Loucy (cell line): ENCODE results near the gene NRXN3.

Source experiments
- H2AFZ ChIP-seq: fragments of 200-600 bp; sonication (generic); 2 replicates; pipeline ENCODE4 v1.6.0; 2016; ENCODE audit warnings: antibody characterized with exemption, mild to moderate bottlenecking, low read length, moderate library complexity
- H3F3A ChIP-seq: fragments of 200-600 bp; 2 replicates; pipeline ENCODE4 v1.6.0; 2016; ENCODE audit warnings: antibody characterized with exemption, low read depth, mild to moderate bottlenecking
- H3K27me3 ChIP-seq: fragments of 200-600 bp; sonication (generic); 2 replicates; pipeline ENCODE4 v1.6.1; 2014; ENCODE audit warnings: low read length, mild to moderate bottlenecking; ENCODE audit not compliant: insufficient read depth, poor library complexity, severe bottlenecking
- H3K36me3 ChIP-seq: fragments of 200-600 bp; sonication (generic); 2 replicates; pipeline ENCODE4 v1.6.1; 2016; ENCODE audit warnings: low read length; ENCODE audit not compliant: insufficient read depth
- H3K4me1 ChIP-seq: fragments of 200-600 bp; sonication (generic); 2 replicates; pipeline ENCODE4 v1.5.1; 2014; ENCODE audit warnings: low read length, mild to moderate bottlenecking; ENCODE audit not compliant: insufficient read depth, poor library complexity, severe bottlenecking
- H3K4me2 ChIP-seq: fragments of 200-600 bp; sonication (generic); 2 replicates; pipeline ENCODE4 v1.6.0; 2014; ENCODE audit warnings: antibody characterized with exemption, low read length, low read depth, mild to moderate bottlenecking; ENCODE audit not compliant: poor library complexity, severe bottlenecking
- H3K4me3 ChIP-seq: fragments of 200-600 bp; sonication (generic); 2 replicates; pipeline ENCODE4 v1.5.1; 2014; ENCODE audit warnings: low read length, mild to moderate bottlenecking, mixed read lengths; ENCODE audit not compliant: poor library complexity, severe bottlenecking
- H3K79me2 ChIP-seq: fragments of 200-600 bp; sonication (generic); 2 replicates; pipeline ENCODE4 v1.6.1; 2014; ENCODE audit warnings: low read length; ENCODE audit not compliant: insufficient read depth
- H3K9ac ChIP-seq: fragments of 200-600 bp; sonication (generic); 2 replicates; pipeline ENCODE4 v1.6.0; 2014; ENCODE audit warnings: mild to moderate bottlenecking, low read depth, low read length, moderate library complexity; ENCODE audit not compliant: poor library complexity, severe bottlenecking
- H3K9me2 ChIP-seq: fragments of 200-600 bp; sonication (generic); replicated peaks from 2 replicates; pipeline ENCODE4 v1.6.1; 2016; ENCODE audit warnings: low read depth, low read length, mixed read lengths
- H3K9me3 ChIP-seq: fragments of 200-600 bp; sonication (generic); 2 replicates; pipeline ENCODE4 v1.6.1; 2014; ENCODE audit warnings: mild to moderate bottlenecking, antibody characterized with exemption, low read length, low read depth; ENCODE audit not compliant: insufficient read depth
- H4K20me1 ChIP-seq: fragments of 200-600 bp; sonication (generic); 2 replicates; pipeline ENCODE4 v1.6.0; 2014; ENCODE audit warnings: antibody characterized with exemption, low read length, mild to moderate bottlenecking; ENCODE audit not compliant: insufficient read depth, poor library complexity, severe bottlenecking
- CTCF ChIP-seq: fragments of 200-600 bp; sonication (generic); conservative IDR thresholded peaks from 2 replicates; pipeline ENCODE4 v1.5.1; 2014; ENCODE audit warnings: mild to moderate bottlenecking, antibody characterized with exemption, low read length
- EZH2phosphoT487 ChIP-seq: fragments of 200-600 bp; IDR thresholded peaks from 2 replicates; pipeline ENCODE4 v1.6.1; 2018; ENCODE audit warnings: antibody characterized with exemption, mild to moderate bottlenecking, moderate library complexity, borderline replicate concordance

Gene NRXN3

GRCh38 chr14:78501909-78502308, 331.7 kb downstream of the NRXN3 start:
- Histone ChIP-seq H3K4me3 (no peak overlapping the region), H3K27me3 (no peaks in the 10 kb centered on the region), H3F3A (no peaks in the 10 kb centered on the region), H3K9ac (no peak overlapping the region), H3K4me2 (no peak overlapping the region), H4K20me1 (no peaks in the 10 kb centered on the region), H3K36me3 (no peaks in the 10 kb centered on the region), H3K9me2 (no peaks in the 10 kb centered on the region), H3K79me2 (no peaks in the 10 kb centered on the region), H3K9me3 (no peaks in the 10 kb centered on the region), H2AFZ (no peak overlapping the region), H3K4me1 (no peaks in the 10 kb centered on the region)
- TF ChIP-seq CTCF (no peak), EZH2phosphoT487 (no peak)

GRCh38 chr14:78508023-78508422, 337.9 kb downstream of the NRXN3 start:
- H3K4me2 ChIP-seq: no peak overlapping the region
- no peak overlapping the region for H2AFZ ChIP-seq
- H3K9ac ChIP-seq: no peak overlapping the region
- H3K27me3 ChIP-seq: no peaks in the 10 kb centered on the region
- no peaks in the 10 kb centered on the region for H3K79me2 ChIP-seq
- no peaks in the 10 kb centered on the region for H4K20me1 ChIP-seq
- H3K36me3 ChIP-seq: no peaks in the 10 kb centered on the region
- H3K4me1 ChIP-seq: no peaks in the 10 kb centered on the region
- H3K4me3 ChIP-seq: no peak overlapping the region
- TF ChIP-seq CTCF: no peak
- TF ChIP-seq EZH2phosphoT487: no peak
- H3K9me2 ChIP-seq: no peaks in the 10 kb centered on the region
- H3K9me3 ChIP-seq: no peaks in the 10 kb centered on the region
- H3F3A ChIP-seq: no peaks in the 10 kb centered on the region

DNA sequence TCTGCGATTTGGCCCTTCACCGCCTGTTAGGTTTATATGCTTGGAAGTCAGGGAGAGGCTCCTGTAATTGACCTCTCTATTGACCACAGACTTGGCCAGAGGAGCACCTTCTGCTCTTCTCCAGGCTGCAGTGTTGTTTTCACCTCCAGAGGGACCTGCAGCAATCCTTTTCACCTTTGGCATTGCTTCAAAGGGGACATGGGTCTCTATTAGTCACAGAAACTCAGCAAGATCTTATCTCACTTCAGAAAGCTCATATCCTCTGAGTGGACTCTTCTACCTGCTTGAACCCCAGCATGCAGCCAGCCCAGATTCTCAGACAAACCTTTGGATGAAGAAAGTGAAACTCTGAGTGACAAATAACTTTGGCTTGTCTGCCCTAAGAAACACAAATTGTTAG, 339.3 kb downstream of the NRXN3 start:
- no peaks in the 10 kb centered on the region for H3K36me3 ChIP-seq
- H4K20me1 ChIP-seq: no peaks in the 10 kb centered on the region
- H3K4me1 ChIP-seq: no peaks in the 10 kb centered on the region
- H3K9ac ChIP-seq: no peak overlapping the region
- H3K79me2 ChIP-seq: no peaks in the 10 kb centered on the region
- H3K27me3 ChIP-seq: no peaks in the 10 kb centered on the region
- H3K4me2 ChIP-seq: no peak overlapping the region
- no peak overlapping the region for H3K4me3 ChIP-seq
- H3K9me3 ChIP-seq: no peaks in the 10 kb centered on the region
- no peaks in the 10 kb centered on the region for H3K9me2 ChIP-seq
- H3F3A ChIP-seq: no peaks in the 10 kb centered on the region
- no peak overlapping the region for H2AFZ ChIP-seq
- TF ChIP-seq EZH2phosphoT487 (no peak), CTCF (no peak)
